ENCODE data around the gene OPCML.

The OPCML gene

GRCh38 chr11:132595246-132595645 lies 937.1 kb downstream of the OPCML start:
- H3K4me1 ChIP-seq (ENCODE audit: insufficient read depth, low read length), result no peaks in the 10 kb centered on the region

GRCh38 chr11:132590986-132591385 lies 941.3 kb downstream of the OPCML start:
- no peak overlapping the region for H3K9ac ChIP-seq (ENCODE audit: low read depth, low read length)

More at GRCh38 chr11:132595246-132595645, 937.1 kb downstream of the OPCML start:
- no peaks in the 10 kb centered on the region for H3K9me3 ChIP-seq (ENCODE audit: control insufficient read depth, insufficient read depth, low read length)
- no peaks in the 10 kb centered on the region for H3K36me3 ChIP-seq (ENCODE audit: insufficient read depth, low read length)
- no peak overlapping the region for H3K9ac ChIP-seq (ENCODE audit: low read depth, low read length)

GRCh38 chr11:132590554-132590953 lies 941.7 kb downstream of the OPCML start:
- no peak overlapping the region for H3K9ac ChIP-seq (ENCODE audit: low read depth, low read length)
- no peaks in the 10 kb centered on the region for H3K4me1 ChIP-seq (ENCODE audit: insufficient read depth, low read length)
- no peaks in the 10 kb centered on the region for H3K36me3 ChIP-seq (ENCODE audit: insufficient read depth, low read length)
- H3K9me3 ChIP-seq (ENCODE audit: control insufficient read depth, insufficient read depth, low read length), result no peaks in the 10 kb centered on the region

More at GRCh38 chr11:132590986-132591385, 941.3 kb downstream of the OPCML start:
- Histone ChIP-seq H3K36me3 (ENCODE audit: insufficient read depth, low read length) (no peaks in the 10 kb centered on the region), H3K4me1 (ENCODE audit: insufficient read depth, low read length) (no peaks in the 10 kb centered on the region), H3K9me3 (ENCODE audit: control insufficient read depth, insufficient read depth, low read length) (no peaks in the 10 kb centered on the region)

- Histone ChIP-seq H3K36me3 (ENCODE audit: insufficient read depth, low read length) (no peaks in the 10 kb centered on the region), H3K9ac (ENCODE audit: low read depth, low read length) (no peak overlapping the region), H3K4me1 (ENCODE audit: insufficient read depth, low read length) (no peaks in the 10 kb centered on the region), H3K9me3 (ENCODE audit: control insufficient read depth, insufficient read depth, low read length) (no peaks in the 10 kb centered on the region)
Observed at GRCh38 chr11:132589791-132590190, 942.5 kb downstream of the OPCML start.

- no peaks in the 10 kb centered on the region for H3K9me3 ChIP-seq (ENCODE audit: control insufficient read depth, insufficient read depth, low read length)
Observed at GRCh38 chr11:132588366-132588765, 943.9 kb downstream of the OPCML start.

GRCh38 chr11:132587716-132588115 lies 944.6 kb downstream of the OPCML start:
- Histone ChIP-seq H3K9ac (ENCODE audit: low read depth, low read length) (no peak overlapping the region), H3K9me3 (ENCODE audit: control insufficient read depth, insufficient read depth, low read length) (no peaks in the 10 kb centered on the region), H3K36me3 (ENCODE audit: insufficient read depth, low read length) (no peaks in the 10 kb centered on the region), H3K4me1 (ENCODE audit: insufficient read depth, low read length) (no peaks in the 10 kb centered on the region)

More at GRCh38 chr11:132588366-132588765, 943.9 kb downstream of the OPCML start:
- Histone ChIP-seq H3K4me1 (ENCODE audit: insufficient read depth, low read length) (no peaks in the 10 kb centered on the region), H3K9ac (ENCODE audit: low read depth, low read length) (no peak overlapping the region), H3K36me3 (ENCODE audit: insufficient read depth, low read length) (no peaks in the 10 kb centered on the region)

GRCh38 chr11:132586801-132587200 lies 945.5 kb downstream of the OPCML start:
- H3K4me1 ChIP-seq (ENCODE audit: insufficient read depth, low read length), result no peaks in the 10 kb centered on the region
- no peaks in the 10 kb centered on the region for H3K36me3 ChIP-seq (ENCODE audit: insufficient read depth, low read length)
- H3K9me3 ChIP-seq (ENCODE audit: control insufficient read depth, insufficient read depth, low read length), result no peaks in the 10 kb centered on the region
- H3K9ac ChIP-seq (ENCODE audit: low read depth, low read length), result no peak overlapping the region

GRCh38 chr11:132579634-132580327 lies 952.5 kb downstream of the OPCML start:
- H3K36me3 ChIP-seq (ENCODE audit: insufficient read depth, low read length), result no peaks in the 10 kb centered on the region
- no peak overlapping the region for H3K9ac ChIP-seq (ENCODE audit: low read depth, low read length)
- peaks cover 6% of the 10 kb centered on the region; the same call in 1 of the 2 replicates for H3K4me1 ChIP-seq (ENCODE audit: insufficient read depth, low read length)
- H3K9me3 ChIP-seq (ENCODE audit: control insufficient read depth, insufficient read depth, low read length), result no peaks in the 10 kb centered on the region

- H3K9me3 ChIP-seq (ENCODE audit: control insufficient read depth, insufficient read depth, low read length), result no peaks in the 10 kb centered on the region
- H3K9ac ChIP-seq (ENCODE audit: low read depth, low read length), result no peak overlapping the region
- no peaks in the 10 kb centered on the region for H3K36me3 ChIP-seq (ENCODE audit: insufficient read depth, low read length)
- H3K4me1 ChIP-seq (ENCODE audit: insufficient read depth, low read length), result peaks cover 6% of the 10 kb centered on the region; the same call in 1 of the 2 replicates
Observed at GRCh38 chr11:132579136-132579535, 953.2 kb downstream of the OPCML start.

GRCh38 chr11:132578580-132578979 lies 953.7 kb downstream of the OPCML start:
- no peaks in the 10 kb centered on the region for H3K9me3 ChIP-seq (ENCODE audit: control insufficient read depth, insufficient read depth, low read length)
- H3K4me1 ChIP-seq (ENCODE audit: insufficient read depth, low read length), result peaks cover 6% of the 10 kb centered on the region; the same call in 1 of the 2 replicates
- no peak overlapping the region for H3K9ac ChIP-seq (ENCODE audit: low read depth, low read length)
- H3K36me3 ChIP-seq (ENCODE audit: insufficient read depth, low read length), result no peaks in the 10 kb centered on the region

- Histone ChIP-seq H3K36me3 (ENCODE audit: insufficient read depth, low read length) (no peaks in the 10 kb centered on the region), H3K9ac (ENCODE audit: low read depth, low read length) (no peak overlapping the region), H3K9me3 (ENCODE audit: control insufficient read depth, insufficient read depth, low read length) (no peaks in the 10 kb centered on the region), H3K4me1 (ENCODE audit: insufficient read depth, low read length) (peaks cover 6% of the 10 kb centered on the region; the same call in 1 of the 2 replicates)
Observed at GRCh38 chr11:132576706-132577105, 955.6 kb downstream of the OPCML start.

- Histone ChIP-seq H3K9ac (ENCODE audit: low read depth, low read length) (no peak overlapping the region), H3K4me1 (ENCODE audit: insufficient read depth, low read length) (no peaks in the 10 kb centered on the region), H3K36me3 (ENCODE audit: insufficient read depth, low read length) (no peaks in the 10 kb centered on the region), H3K9me3 (ENCODE audit: control insufficient read depth, insufficient read depth, low read length) (no peaks in the 10 kb centered on the region)
Observed at GRCh38 chr11:132564091-132564885, 968.0 kb downstream of the OPCML start.

GRCh38 chr11:132563050-132563449 lies 969.3 kb downstream of the OPCML start:
- Histone ChIP-seq H3K9ac (ENCODE audit: low read depth, low read length) (no peak overlapping the region), H3K36me3 (ENCODE audit: insufficient read depth, low read length) (no peaks in the 10 kb centered on the region), H3K9me3 (ENCODE audit: control insufficient read depth, insufficient read depth, low read length) (no peaks in the 10 kb centered on the region), H3K4me1 (ENCODE audit: insufficient read depth, low read length) (no peaks in the 10 kb centered on the region)

GRCh38 chr11:132561937-132562336 lies 970.4 kb downstream of the OPCML start:
- no peak overlapping the region for H3K9ac ChIP-seq (ENCODE audit: low read depth, low read length)
- H3K9me3 ChIP-seq (ENCODE audit: control insufficient read depth, insufficient read depth, low read length), result no peaks in the 10 kb centered on the region
- no peaks in the 10 kb centered on the region for H3K36me3 ChIP-seq (ENCODE audit: insufficient read depth, low read length)
- no peaks in the 10 kb centered on the region for H3K4me1 ChIP-seq (ENCODE audit: insufficient read depth, low read length)
